GM19328 (cell line): Measurements from ENCODE around the gene ARHGAP26.
A peak's percentile ranks its signal among the peaks of the same experiment; 100 is the strongest.

Source experiments
- ATAC-seq: cut with Tn5 transposase; IDR thresholded peaks from one replicate; pipeline ENCODE4 v1.9.1; 2021; ENCODE audit warnings: mild to moderate bottlenecking, moderate library complexity; ENCODE audit not compliant: unreplicated experiment

Gene ARHGAP26

DNA sequence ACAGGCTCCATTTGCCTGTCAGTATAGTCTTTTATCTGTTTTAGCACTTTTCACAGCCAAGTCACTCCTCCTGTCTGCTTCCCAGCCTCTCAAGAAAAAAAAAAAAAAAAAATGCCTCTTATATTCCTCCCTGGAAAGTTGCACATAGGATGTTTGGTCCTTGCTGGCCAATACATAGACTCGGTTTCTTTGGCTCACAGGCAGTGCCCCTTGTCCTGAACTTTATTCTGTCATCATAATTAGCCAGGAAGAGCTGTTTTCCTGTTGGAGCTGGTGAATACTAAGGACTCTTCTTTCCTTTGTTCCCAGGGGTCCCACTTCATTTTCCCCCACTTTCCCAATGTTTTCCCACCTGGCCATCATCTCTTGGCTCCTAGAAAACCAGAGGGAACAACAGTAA, 442.1 kb downstream of the ARHGAP26 start:
- ATAC-seq: no peak

DNA sequence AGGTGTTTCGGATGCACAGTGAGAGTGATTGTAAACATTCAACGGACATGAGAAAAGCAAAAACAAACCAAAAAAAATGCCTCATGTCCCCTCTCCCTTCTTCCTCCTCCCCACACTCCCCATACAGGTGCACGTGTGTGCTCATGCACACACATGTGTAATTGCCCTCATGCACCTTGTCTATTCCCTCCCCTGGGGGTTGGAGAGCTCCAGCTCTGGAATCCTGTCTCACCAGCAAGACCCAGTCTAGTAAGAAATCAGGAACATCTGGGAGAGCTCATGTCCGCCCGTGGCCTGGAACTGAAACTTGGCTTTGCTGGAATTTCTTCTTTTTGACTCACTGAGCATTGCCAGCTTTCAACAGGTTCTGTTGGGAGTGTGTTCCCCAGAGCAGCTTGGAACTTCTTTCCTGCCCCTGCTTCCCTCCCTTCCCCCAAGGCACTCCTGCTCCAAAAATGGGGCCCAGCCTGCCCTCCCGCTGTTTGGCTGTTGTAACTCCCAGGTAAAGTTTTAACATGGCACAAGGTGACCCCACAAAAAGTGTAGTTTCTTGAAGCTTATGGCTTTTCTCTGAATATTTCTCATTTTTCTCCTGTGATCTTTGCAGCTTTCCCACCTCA, 443.2 kb downstream of the ARHGAP26 start:
- ATAC-seq: no peak

DNA sequence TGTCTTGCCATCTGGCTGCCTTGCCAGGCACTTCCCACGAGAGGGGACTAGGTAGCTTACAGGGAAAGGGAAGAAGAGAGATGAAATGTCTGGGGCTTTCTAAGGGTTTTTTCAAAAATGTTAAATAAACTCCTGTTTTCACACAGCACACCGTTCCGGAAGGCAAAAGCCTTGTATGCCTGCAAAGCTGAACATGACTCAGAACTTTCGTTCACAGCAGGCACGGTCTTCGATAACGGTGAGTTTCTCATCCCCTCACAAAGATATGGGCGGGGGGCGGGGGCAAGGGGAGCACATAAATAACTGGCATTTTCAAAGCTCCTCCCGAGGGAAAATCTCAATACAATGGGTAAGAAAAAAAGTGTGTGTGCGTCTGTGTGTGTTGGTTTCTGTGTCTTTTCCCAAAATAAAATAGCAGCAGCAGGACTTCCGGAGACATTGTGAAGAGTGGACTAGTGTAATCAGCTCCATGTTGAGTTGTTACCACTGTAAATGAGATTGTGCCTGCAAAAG, 443.7 kb downstream of the ARHGAP26 start:
- ATAC-seq: no peak

- no peak for ATAC-seq
These were observed 444.3 kb downstream of the ARHGAP26 start for GRCh38 chr5:143214458-143214857.

- ATAC-seq: no peak
These were observed 444.7 kb downstream of the ARHGAP26 start for GRCh38 chr5:143214890-143215289.

DNA sequence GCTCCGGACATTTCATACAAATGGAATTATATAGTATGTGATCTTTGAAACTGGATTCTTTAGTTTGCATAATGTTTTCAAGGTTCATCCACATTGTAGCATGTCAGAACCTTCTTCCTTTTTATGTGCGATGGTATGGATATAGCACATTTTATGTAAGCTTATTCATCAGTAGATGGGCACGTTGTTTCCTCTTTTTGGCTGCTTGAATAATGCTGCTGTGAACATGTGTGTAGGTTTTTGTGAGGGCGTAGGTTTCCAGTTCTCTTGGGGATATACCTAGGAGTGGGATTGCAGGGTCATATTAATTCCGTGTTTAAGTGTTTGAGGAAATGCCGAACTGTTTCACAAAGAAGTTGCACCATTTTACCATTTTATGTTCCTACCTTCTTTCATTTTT, 445.5 kb downstream of the ARHGAP26 start:
- ATAC-seq: no peak

DNA sequence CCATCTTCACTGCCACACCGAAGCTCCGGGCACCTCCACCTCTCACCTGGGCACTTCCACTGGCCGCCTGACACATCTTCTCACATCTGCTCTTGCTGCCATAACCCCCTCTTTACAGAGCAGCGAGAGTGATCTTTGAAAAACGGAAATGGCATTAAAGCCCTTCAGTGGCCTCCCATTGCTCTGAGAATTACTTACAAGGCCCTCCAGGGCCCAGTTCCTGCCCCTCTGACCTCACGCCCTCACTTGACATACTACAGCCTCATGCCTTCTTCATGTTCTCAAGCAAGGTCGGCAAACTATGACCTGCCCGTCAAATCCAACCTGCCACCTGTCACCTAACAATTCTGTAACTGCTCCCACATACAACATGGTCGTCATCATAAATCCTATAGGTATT, 446.0 kb downstream of the ARHGAP26 start:
- ATAC-seq: no peak

- ATAC-seq: no peak
These were observed 447.1 kb downstream of the ARHGAP26 start for GRCh38 chr5:143217065-143217803.

DNA sequence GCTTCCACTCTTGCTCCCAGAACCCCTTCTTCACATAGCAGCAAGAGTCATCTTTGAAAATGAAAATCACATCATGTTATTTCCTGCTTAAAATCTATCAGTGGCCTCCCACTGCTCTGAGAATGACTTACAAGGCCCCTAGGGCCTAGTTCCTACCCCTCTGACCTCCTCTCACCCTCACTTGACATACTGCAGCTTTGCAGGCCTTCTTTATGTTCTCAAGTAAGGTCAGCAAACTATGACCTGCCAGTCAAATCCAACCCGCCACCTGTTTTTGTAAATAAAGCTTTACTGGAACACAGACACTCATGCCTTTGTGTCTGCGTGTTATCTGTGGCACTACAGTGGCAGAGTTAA, 447.6 kb downstream of the ARHGAP26 start:
- no peak for ATAC-seq

- no peak for ATAC-seq
These were observed 448.5 kb downstream of the ARHGAP26 start for GRCh38 chr5:143218517-143219170.

DNA sequence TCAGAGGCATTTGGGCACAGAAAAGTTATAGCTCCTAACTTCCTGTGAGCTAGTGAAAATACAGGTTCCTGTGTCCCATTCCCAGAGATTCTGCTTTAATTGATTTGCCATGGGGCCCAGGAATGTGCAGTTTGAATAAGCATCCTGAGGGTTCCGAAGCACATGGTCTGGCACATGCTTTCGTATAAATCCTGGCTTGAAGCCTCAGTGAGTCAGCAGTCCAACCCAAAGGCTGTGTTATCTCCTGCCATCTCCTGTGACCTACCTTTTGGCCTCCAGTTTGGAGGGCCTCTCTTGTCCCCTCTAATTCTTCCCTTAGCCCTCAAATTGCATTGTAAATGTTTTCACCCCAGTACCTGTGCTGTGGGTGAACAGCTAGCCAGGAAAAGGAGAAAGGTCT, 449.5 kb downstream of the ARHGAP26 start:
- ATAC-seq: no peak

GRCh38 chr5:143220748-143221251, 450.6 kb downstream of the ARHGAP26 start:
- ATAC-seq: no peak

GRCh38 chr5:143222287-143223231, 452.4 kb downstream of the ARHGAP26 start:
- ATAC-seq: peak; percentile 68

DNA sequence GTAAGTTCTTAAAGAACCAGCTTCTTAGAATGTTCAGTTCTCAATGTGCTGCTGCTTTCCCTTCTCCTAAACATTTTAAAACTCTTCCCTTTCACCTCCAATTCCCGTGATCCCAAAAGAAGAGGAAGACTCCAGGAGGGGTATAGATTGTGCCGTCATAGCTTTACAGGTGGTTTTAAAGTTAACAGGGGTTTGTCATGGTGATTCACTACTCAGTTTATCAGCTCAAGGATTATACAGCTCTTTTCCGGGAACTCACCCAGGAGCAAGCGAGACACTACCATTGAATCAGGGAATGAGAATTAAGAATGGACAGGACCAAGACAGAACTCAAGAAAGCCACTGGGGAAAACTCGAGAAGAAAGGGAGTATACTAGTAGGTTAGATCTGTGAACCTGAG, 454.5 kb downstream of the ARHGAP26 start:
- no peak for ATAC-seq

DNA sequence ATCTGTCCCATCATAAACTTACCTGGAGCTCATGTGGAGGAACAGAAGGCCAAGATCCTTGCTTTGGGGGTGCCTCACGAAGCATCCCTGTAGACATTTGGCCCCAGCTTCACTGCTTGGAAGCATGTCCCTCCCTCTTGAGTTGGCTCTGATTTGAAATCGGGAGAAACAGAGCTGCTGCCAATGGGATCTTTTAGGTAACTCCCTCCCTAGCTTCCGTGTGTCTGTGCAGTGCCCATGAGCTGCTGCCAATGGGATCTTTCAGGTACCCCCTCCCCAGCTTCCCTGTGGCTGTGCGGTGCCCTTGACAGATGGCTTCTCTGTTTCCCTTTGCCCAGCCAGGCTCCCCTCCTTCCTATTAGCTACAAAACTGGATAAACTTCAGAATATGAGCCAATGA, 455.3 kb downstream of the ARHGAP26 start:
- ATAC-seq: no peak

DNA sequence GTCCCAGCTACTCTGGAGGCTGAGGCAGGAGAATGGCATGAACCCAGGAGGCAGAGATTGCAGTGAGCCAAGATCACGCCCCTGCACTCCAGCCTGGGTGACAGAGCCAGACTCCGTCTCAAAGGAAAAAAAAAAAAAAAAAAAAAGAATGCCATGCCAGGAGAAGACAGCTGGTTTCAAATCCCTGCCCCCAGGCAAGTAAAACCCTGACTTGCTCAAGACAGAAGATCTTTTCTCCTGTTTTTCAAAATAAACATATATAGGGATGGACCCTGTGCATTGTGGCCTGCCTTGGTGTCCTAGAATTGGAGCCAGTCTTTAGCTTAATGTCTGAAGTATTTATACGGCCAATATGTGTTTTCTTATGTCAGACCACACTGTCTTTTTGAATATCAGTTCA, 456.2 kb downstream of the ARHGAP26 start:
- ATAC-seq: no peak

DNA sequence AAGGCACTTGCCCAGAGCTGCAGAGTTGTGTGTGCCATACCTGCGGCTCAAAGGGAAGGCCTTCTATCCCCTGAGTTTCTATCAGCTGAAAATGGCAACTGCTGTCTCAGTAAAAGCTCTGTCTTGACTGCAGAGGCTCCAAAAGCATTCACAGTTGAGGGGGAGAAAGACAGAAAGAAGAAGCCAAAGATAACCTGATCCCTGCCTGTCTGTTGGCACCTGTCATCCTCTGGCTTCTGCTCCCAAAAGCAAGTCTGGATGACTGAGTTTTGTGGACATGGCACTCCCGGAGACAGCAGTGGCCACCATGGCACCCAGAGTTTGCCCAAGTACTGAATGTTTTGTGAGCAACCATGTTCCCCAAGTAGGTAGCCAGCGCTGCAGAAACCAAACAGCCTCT, 456.7 kb downstream of the ARHGAP26 start:
- ATAC-seq: no peak

GRCh38 chr5:143227301-143227700, 457.1 kb downstream of the ARHGAP26 start:
- ATAC-seq: no peak

- ATAC-seq: no peak
These were observed 458.6 kb downstream of the ARHGAP26 start for GRCh38 chr5:143228597-143229293.

DNA sequence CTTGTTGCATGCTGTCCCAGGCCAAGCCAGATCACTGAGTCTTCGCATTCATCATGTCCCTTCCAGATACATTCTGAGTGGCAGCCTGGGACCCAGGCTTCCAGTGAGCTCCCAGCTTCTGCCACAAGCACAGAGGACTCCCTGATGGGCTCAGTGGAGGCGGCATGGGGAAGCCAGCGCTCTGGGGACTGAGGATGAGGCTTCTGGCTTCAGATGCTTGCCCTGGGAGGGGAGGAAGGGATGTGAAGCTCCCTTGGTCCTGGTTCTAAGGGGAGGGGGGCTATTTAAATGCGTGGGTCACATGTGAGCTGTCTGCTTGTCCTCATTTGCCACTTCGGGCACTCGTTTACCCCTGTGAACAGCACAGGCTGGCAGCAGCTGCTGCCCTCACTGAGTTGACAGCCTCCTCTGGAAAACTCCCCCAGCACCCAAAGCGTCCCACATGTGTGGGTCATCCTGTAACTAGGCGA, 459.3 kb downstream of the ARHGAP26 start:
- peak; percentile 45 for ATAC-seq
